Keratinocyte (primary cell): ENCODE data around the gene RFC5. TPM values are rescaled to one million over a fixed set of nuclear protein-coding genes. Genes with fewer than 3 reads are reported as not detected.

Source experiments
- DNase-seq: peaks from one replicate; pipeline ENCODE4 v3.0.0-alpha.2; 2011; ENCODE audit warnings: low read depth, missing footprints, low spot score
- FAIRE-seq: peaks from 2 replicates; lab custom pipeline; 2011; peaks lifted over from hg19 to GRCh38; lab: Jason Lieb, UNC
- H2AFZ ChIP-seq: 2 replicates; pipeline ENCODE4 v1.6.0; 2012; ENCODE audit warnings: low read length, control low read depth, inconsistent platforms; ENCODE audit not compliant: control insufficient read depth
- H3K27ac ChIP-seq: 2 replicates; pipeline ENCODE4 v1.5.1; 2011; ENCODE audit warnings: low read length; ENCODE audit not compliant: control insufficient read depth, insufficient read depth
- H3K27me3 ChIP-seq: 3 replicates; pipeline ENCODE4 v1.6.0; 2011; ENCODE audit warnings: low read length; ENCODE audit not compliant: control insufficient read depth, insufficient read depth; ENCODE audit errors: extremely low read depth
- H3K36me3 ChIP-seq, 2 experiments: 2 replicates in 1 of 2; 3 replicates in 1 of 2; pipeline ENCODE4 v1.5.1; 2011; ENCODE audit warnings: low read length in 2 of 2, mild to moderate bottlenecking in 1 of 2; ENCODE audit not compliant: control insufficient read depth in 2 of 2, insufficient read depth in 2 of 2; ENCODE audit errors: extremely low read depth in 1 of 2
- H3K4me1 ChIP-seq: 3 replicates; pipeline ENCODE4 v1.5.1; 2011; ENCODE audit warnings: low read length; ENCODE audit not compliant: control insufficient read depth, insufficient read depth; ENCODE audit errors: extremely low read depth
- H3K4me2 ChIP-seq: 3 replicates; pipeline ENCODE4 v1.6.0; 2011; ENCODE audit warnings: low read depth, low read length; ENCODE audit not compliant: control insufficient read depth, insufficient read depth; ENCODE audit errors: extremely low read depth
- H3K4me3 ChIP-seq, 3 experiments: fragments of 200-600 bp in 1 of 3; sonication (generic) in 1 of 3; 2 replicates in 2 of 3; 3 replicates in 1 of 3; pipeline ENCODE4 v1.5.1; 2011 to 2016; ENCODE audit warnings: low read length in 3 of 3, mild to moderate bottlenecking in 3 of 3, control low read depth in 2 of 3, inconsistent platforms in 1 of 3, low read depth in 1 of 3, mixed read lengths in 1 of 3, mixed run types in 1 of 3, moderate library complexity in 1 of 3; ENCODE audit not compliant: control insufficient read depth in 2 of 3, insufficient read depth in 2 of 3; ENCODE audit errors: extremely low read depth in 1 of 3
- H3K79me2 ChIP-seq: 2 replicates; pipeline ENCODE4 v1.6.0; 2012; ENCODE audit warnings: low read length; ENCODE audit not compliant: control insufficient read depth, insufficient read depth
- H3K9ac ChIP-seq: 3 replicates; pipeline ENCODE4 v1.6.0; 2011; ENCODE audit warnings: low read length; ENCODE audit not compliant: control insufficient read depth, insufficient read depth; ENCODE audit errors: extremely low read depth
- H3K9me1 ChIP-seq: 3 replicates; pipeline ENCODE4 v1.6.0; 2011; ENCODE audit warnings: low read length; ENCODE audit not compliant: control insufficient read depth, insufficient read depth; ENCODE audit errors: extremely low read depth
- H3K9me3 ChIP-seq: 2 replicates; pipeline ENCODE4 v1.5.1; 2012; ENCODE audit warnings: low read depth, low read length; ENCODE audit not compliant: control insufficient read depth
- H4K20me1 ChIP-seq: 3 replicates; pipeline ENCODE4 v1.6.0; 2011; ENCODE audit warnings: low read length; ENCODE audit not compliant: control insufficient read depth, insufficient read depth; ENCODE audit errors: extremely low read depth
- EZH2 ChIP-seq: IDR thresholded peaks from one replicate; pipeline ENCODE4 v1.6.1; 2012; ENCODE audit warnings: inconsistent platforms, mild to moderate bottlenecking, low read length, moderate library complexity
- dilution Hi-C: fragments of 300-500 bp; cut with MboI; formaldehyde crosslinking; loops from one replicate; pipeline ENCODE4 v1.7.0; 2020; ENCODE audit warnings: low sequenced_read_pairs; ENCODE audit not compliant: extremely low pct_ligation_motif_present
- polyA plus RNA-seq, 5 experiments: library from polyadenylated mRNA; depleted of rRNA in 3 of 5; stranded (reverse) in 3 of 5; stranded (forward) in 1 of 5; unstranded in 1 of 5; fragments of >200 nt; gene quantifications; 1 replicate in 1 of 5; 2 replicates in 3 of 5; 3 replicates in 1 of 5; pipeline versions ENCODE4 v1.2.1 to v1.2.3, GENCODE V29; 2011 to 2012; ENCODE audit warnings: missing spikeins in 2 of 5, low read depth in 1 of 5, low replicate concordance in 1 of 5
- TF ChIP-seq, protein P1 (sequence below), 3 experiments: IDR thresholded peaks in 1 of 3; conservative IDR thresholded peaks in 1 of 3; optimal IDR thresholded peaks in 1 of 3; 2 replicates in 2 of 3; 3 replicates in 1 of 3; pipeline versions ENCODE3 to v1.5.1; 2011; ENCODE audit warnings: low read length in 3 of 3, mild to moderate bottlenecking in 3 of 3, moderate library complexity in 2 of 3, control low read depth in 1 of 3, inconsistent platforms in 1 of 3; ENCODE audit not compliant: insufficient read depth in 2 of 3; ENCODE audit errors: extremely low read depth in 1 of 3

RFC5 gene
- polyA plus RNA-seq, 1 donor (not counting 4 experiments of a cell fraction or from before 2014, with no cell fraction given): 24.0 TPM

DNA sequence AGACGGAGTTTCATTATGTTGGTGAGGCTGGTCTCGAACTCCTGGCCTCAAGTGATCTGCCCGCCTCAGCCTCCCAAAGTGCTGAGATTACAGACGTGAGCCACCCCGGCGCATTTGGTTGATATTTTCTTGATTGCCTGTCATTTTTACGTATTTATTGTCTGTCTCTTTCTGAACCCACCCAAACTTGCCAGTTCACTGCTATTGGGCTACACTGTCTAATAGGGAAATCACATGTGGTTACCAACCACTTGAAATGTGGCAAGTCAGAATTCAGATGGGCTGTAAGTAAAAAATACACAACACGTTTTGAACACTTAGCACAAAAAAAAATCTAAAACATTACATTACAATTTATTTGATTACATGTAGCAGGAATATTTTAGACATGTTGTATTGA lies 42.4 kb downstream of the RFC5 start:
- no peak for FAIRE-seq

DNA sequence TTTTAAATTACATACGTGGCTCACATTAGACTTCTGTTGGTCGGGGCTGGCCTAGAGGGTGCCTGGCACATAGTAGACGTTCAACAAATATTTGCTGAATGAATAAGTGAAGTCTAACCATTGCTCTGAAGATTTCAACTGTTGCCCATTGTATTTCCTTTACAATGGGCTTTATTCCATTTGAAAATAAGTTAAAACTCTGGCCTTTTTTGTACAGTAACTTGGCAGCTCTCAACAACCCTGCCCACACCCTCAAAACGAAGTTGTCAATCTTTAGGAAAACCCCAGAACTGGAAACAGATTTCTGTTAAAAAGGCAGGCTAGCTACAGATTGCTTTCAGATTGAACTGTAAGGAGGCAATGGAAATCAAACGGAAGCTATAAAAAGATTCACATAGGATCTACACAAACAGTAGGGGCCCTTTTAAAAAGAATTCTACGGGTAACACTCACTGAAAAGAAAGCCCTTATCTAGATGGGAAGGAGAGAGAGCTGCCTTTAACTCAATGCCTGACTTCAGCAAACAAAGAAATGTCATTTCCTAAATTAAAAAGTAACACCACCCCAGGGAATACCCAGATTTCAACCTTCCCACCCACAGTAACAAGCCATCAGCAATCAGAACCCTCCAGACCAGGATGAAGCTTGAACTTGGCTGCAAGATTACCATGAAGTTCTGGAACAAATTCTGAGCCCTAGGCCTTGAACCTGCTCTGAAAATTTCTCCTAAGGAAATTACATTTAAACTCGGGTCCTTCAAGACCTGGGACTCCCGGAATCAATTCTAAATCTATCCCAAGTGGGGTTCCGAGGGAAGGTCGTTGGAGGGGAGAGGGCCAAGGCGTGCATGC lies 43.1 kb downstream of the RFC5 start:
- DNase-seq (no peak), FAIRE-seq (no peak)
- TF ChIP-seq, protein P1, sequence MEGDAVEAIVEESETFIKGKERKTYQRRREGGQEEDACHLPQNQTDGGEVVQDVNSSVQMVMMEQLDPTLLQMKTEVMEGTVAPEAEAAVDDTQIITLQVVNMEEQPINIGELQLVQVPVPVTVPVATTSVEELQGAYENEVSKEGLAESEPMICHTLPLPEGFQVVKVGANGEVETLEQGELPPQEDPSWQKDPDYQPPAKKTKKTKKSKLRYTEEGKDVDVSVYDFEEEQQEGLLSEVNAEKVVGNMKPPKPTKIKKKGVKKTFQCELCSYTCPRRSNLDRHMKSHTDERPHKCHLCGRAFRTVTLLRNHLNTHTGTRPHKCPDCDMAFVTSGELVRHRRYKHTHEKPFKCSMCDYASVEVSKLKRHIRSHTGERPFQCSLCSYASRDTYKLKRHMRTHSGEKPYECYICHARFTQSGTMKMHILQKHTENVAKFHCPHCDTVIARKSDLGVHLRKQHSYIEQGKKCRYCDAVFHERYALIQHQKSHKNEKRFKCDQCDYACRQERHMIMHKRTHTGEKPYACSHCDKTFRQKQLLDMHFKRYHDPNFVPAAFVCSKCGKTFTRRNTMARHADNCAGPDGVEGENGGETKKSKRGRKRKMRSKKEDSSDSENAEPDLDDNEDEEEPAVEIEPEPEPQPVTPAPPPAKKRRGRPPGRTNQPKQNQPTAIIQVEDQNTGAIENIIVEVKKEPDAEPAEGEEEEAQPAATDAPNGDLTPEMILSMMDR (optimal IDR thresholded peaks at IDR 0.05 in 1 of 3, IDR thresholded peaks at IDR 0.05 in 1 of 3, conservative IDR thresholded peaks at IDR 0.05 in 1 of 3; ENCODE audit: extremely low read depth in 1 of 3, insufficient read depth in 2 of 3, low read length in 3 of 3): no peak
- no peak for TF ChIP-seq EZH2
- peak overlapping the region; percentile 79 for H3K4me2 ChIP-seq
- H3K27ac ChIP-seq: peak overlapping the region; percentile 78
- H4K20me1 ChIP-seq: no peaks in the 10 kb centered on the region
- H3K4me1 ChIP-seq: peaks cover 19% of the 10 kb centered on the region
- no peaks in the 10 kb centered on the region for H3K36me3 ChIP-seq
- H2AFZ ChIP-seq: peak overlapping the region; percentile 2
- dilution Hi-C loops: no loop called here
- H3K9me1 ChIP-seq: no peaks in the 10 kb centered on the region
- peak overlapping the region; percentile 77 for H3K9ac ChIP-seq
- peaks cover 45% of the 10 kb centered on the region for H3K79me2 ChIP-seq
- H3K27me3 ChIP-seq: no peaks in the 10 kb centered on the region
- H3K9me3 ChIP-seq: no peaks in the 10 kb centered on the region
- H3K4me3 ChIP-seq: peak overlapping the region; percentile 73 to 89 (median 76)

More for the DNA sequence above, 42.4 kb downstream of the RFC5 start:
- dilution Hi-C loops: no loop called here
- Histone ChIP-seq H3K9me3 (no peaks in the 10 kb centered on the region), H2AFZ (no peak overlapping the region), H3K9ac (peak overlapping the region; percentile 77), H3K4me2 (peak overlapping the region; percentile 79), H3K4me3 (no peak overlapping the region), H3K36me3 (no peaks in the 10 kb centered on the region), H3K27ac (peak overlapping the region; percentile 78), H4K20me1 (no peaks in the 10 kb centered on the region), H3K27me3 (no peaks in the 10 kb centered on the region), H3K4me1 (peaks cover 19% of the 10 kb centered on the region), H3K9me1 (no peaks in the 10 kb centered on the region), H3K79me2 (peaks cover 45% of the 10 kb centered on the region)
- no peak for DNase-seq
- TF ChIP-seq, protein P1 (optimal IDR thresholded peaks at IDR 0.05 in 1 of 3, IDR thresholded peaks at IDR 0.05 in 1 of 3, conservative IDR thresholded peaks at IDR 0.05 in 1 of 3; ENCODE audit: extremely low read depth in 1 of 3, insufficient read depth in 2 of 3, low read length in 3 of 3): no peak
- no peak for TF ChIP-seq EZH2
